Fibroblast of pulmonary artery (primary cell): ENCODE data around the gene BRPF3.

Experiments used
- DNase-seq: peaks from one replicate; pipeline ENCODE4 v3.0.0-alpha.2; 2010; ENCODE audit warnings: low read depth
- H3K4me3 ChIP-seq: replicated peaks from 2 replicates; pipeline ENCODE4 v1.5.1; 2011; ENCODE audit warnings: low read depth, mild to moderate bottlenecking, control low read depth, low read length, moderate library complexity
- CTCF ChIP-seq: IDR thresholded peaks from 2 replicates; pipeline ENCODE4 v1.5.1; 2011; ENCODE audit warnings: mild to moderate bottlenecking, control low read depth, low read length, inconsistent platforms; ENCODE audit errors: missing control alignments

Gene BRPF3

GRCh38 chr6:36184311-36184710 lies 12.2 kb upstream of the BRPF3 start:
- no peak overlapping the region for H3K4me3 ChIP-seq

DNA sequence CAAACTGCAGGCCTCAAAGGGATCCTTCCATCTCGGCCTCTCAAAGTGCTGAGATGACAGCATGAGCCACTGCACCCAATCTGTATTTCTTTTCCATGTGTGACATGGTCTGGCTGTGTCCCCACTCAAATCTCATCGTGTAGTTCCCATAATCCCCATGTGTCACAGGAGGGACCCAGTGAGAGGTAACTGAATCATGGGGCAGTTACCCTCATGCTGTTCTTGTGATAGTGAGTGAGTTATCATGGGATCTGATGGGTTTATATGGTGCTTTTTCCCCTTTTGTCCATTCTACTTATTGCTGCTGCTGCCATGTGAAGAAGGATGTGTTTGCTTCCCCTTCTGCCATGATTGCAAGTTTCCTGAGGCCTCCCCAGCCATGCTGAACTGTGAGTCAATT lies 10.3 kb upstream of the BRPF3 start:
- no peak for TF ChIP-seq CTCF
- H3K4me3 ChIP-seq: no peak overlapping the region
- no peak for DNase-seq

More at GRCh38 chr6:36184311-36184710, 12.2 kb upstream of the BRPF3 start:
- no peak for DNase-seq
- no peak for TF ChIP-seq CTCF

DNA sequence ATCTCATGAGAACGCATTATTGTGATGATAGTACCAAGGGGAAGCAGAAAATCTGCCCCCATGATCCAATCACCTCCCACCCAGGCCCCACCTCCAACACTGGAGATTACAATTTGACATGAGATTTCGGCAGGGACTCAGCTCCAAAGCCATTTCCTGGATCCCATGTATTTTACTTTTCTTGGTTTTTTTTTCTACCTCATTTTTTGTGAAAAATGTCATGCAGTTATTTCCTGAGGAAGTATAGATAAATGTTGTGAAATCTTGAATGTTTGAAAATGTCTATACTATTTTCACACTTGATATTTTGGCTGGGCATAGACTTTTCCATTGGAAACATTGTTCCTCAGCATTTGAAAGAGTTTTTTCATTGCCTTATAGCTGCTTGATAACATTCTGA lies 9.1 kb upstream of the BRPF3 start:
- no peak for TF ChIP-seq CTCF
- no peak overlapping the region for H3K4me3 ChIP-seq
- peak; percentile 53 for DNase-seq

GRCh38 chr6:36195471-36196112 lies 952 bp upstream of the BRPF3 start:
- DNase-seq: no peak
- TF ChIP-seq CTCF: no peak
- peak overlapping the region; percentile 78 for H3K4me3 ChIP-seq

DNA sequence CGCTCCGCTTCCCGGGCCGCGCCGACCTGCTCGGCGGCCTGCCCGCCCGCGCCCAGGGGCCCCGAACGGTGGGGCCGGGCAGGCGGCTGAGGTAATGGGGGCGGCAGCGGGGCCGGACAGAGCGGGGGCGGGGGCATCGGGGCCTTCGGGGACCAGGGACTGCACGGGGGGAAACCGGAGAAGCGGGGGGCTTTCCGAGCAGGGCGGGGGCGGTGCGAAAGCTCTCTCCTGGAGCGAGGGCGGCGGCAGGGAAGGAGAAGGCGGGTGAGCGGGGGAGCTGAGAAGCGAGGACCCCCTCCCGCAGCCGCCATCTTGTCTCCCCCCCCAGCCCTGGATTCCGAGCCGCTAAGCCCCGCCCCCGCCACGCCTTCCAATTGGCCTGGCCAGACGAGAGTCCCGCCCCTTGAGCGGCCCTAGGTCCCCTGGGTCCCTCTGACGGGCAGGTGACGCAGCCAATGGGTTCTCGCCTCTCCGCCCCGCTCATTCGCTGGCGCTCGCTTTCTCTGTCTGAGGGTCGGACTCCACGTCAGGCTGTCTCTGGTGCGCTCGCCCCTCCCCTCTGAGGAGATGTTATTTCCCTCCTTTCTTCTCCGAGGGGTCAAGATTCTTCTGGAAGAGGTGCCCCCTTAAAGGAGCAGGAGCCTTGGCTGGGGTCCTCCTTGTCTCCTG lies 470 bp downstream of the BRPF3 start:
- no peak for TF ChIP-seq CTCF
- peak overlapping the region; percentile 78 for H3K4me3 ChIP-seq
- DNase-seq: peak; percentile 97

DNA sequence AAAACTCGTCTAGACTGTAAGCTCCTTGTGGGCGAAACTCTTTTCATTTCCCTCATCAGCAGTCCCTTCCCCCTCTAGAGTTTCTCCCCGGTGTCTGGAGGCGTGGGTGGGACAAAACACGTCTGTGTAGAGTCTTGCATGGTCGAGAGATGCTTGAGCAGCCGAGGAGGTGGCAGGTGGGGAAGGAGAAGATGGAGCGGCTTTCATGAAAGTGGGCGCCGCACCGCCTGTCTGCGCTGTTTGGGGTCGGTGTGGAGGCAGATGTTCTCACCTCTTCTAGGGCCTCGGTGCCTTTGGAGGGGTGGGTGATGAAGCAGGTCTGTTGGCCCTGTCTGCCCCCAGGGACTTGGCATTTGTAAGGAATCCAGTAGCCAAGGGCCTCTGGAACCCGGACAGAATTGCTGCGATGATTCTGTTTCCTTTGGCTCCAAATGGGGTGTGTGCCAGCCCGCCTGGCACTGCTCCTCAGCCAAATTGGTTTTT lies 1.2 kb downstream of the BRPF3 start:
- no peak for TF ChIP-seq CTCF
- no peak for DNase-seq
- H3K4me3 ChIP-seq: peak overlapping the region; percentile 78
